Smooth muscle cell of trachea (primary cell): Measurements from ENCODE around the gene MRC1. TPM values are rescaled to one million over a fixed set of nuclear protein-coding genes. Genes with fewer than 3 reads are reported as not detected.

Experiments used
- total RNA-seq: library from RNA; depleted of rRNA; stranded (reverse); fragments of >200 nt; gene quantifications from 2 replicates; pipeline ENCODE4 v1.2.1, GENCODE V29; 2014

MRC1 gene
- total RNA-seq: under 0.01 TPM in 1 of 2 replicates, not detected in the other

DNA sequence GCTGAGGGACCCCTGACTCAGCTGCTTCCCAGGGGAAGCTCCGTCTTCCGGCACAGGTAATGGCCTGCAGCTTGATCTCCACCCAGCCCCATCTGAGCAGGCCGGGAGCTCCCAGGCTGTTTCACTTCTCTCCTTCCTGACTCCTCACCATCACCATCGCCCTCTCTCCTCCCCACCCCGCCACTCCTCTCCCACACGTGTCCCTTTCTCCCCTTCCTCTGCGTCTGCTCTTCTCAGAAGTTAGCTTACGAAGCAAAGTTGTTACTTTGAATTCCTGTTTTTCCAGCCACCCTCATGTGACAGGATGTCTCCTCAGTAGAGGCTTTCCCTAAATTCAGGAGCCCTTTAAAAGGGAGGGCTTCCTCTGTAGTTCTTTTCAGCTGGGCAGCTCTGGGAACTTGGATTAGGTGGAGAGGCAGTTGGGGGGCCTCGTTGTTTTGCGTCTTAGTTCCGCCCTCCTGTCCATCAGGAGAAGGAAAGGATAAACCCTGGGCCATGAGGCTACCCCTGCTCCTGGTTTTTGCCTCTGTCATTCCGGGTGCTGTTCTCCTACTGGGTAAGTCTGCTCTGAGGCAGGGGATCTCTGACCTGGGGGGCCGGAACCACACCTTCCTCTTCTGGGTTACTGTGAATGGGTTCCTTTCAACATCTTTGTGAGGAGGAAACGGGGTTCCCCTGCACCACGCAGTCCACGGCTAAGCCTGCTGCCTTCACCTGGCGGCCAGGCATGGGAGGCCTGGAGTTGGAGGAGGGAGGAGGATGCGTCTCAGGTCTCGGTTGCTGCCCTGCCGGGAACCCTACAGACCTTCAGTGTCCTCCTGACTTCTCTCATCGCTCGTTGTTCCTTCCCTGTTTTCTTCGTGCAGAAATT lies at the start of gene MRC1:
Gene MRC1 (plus strand): TSS at position 378 of the 871 bp plus-strand sequence. CDS start 118 bp downstream, at position 496.

DNA sequence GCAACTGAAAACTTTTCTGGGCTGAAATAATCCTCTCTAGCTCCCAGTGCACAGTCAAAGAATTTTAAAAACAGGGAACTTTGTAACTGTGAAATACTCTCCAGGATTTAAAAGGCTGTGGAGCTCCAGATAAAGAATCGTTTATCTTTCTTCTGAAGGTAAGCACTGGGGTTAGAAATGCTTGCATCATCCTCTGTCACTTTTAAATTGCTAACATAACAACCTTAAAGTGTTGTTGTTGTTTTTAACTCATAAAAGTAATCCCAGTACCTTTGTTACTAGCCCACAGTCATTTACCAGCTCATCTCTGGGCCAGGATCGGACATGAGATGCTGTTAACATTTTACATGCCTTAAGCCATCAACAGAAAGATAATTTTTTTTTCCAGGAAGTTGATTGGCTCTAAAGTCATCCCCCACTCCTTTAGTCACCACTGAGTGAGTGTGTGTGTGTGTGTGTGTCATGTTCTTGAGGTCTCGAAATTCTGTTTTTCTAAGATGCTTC lies 142.8 kb downstream of the MRC1 start, which contains the start of gene SLC39A12:
Gene SLC39A12 (plus strand): TSS at position 51 of the 504 bp plus-strand sequence. CDS start 1,359 bp downstream, outside the sequence.

Other genes starting within 250 kb of the MRC1 start
- 18.2 and 20.2 TPM in 2 replicates for gene HACD1, start 192.0 kb upstream of the MRC1 start, total RNA-seq
- gene STAM, start 165.2 kb upstream of the MRC1 start, total RNA-seq: 21.2 and 28.4 TPM in 2 replicates
- under 0.01 TPM in 2 replicates for gene TMEM236, start 57.1 kb upstream of the MRC1 start, total RNA-seq
- gene SLC39A12, start 142.6 kb downstream of the MRC1 start, total RNA-seq: not detected in 2 replicates